RWPE1 (cell line): ENCODE results near the gene OR52J3.

Experiments
- CTCF ChIA-PET: fragments of 350-600 bp; sonication (Branson Sonifier 250); formaldehyde crosslinking; extraction: SDS; loops from one replicate; lab custom pipeline; 2021; lab: Yijun Ruan, JAX
- POLR2A ChIA-PET: fragments of 400-600 bp; formaldehyde crosslinking; extraction: SDS; loops from one replicate; lab custom pipeline; 2020; ENCODE audit warnings: antibody characterized with exemption; ENCODE audit not compliant: low non-redundant PET; lab: Yijun Ruan, JAX
- DNase-seq: peaks from one replicate; pipeline ENCODE4 v3.0.0; 2012; ENCODE audit warnings: low spot score
- H3K27ac ChIP-seq: fragments of 450-650 bp; 2 replicates; pipeline ENCODE4 v1.5.1; 2017
- CTCF ChIP-seq: fragments of 450-650 bp; conservative IDR thresholded peaks from 2 replicates; pipeline ENCODE4 v1.5.1; 2017; ENCODE audit warnings: low read depth, mild to moderate bottlenecking

Gene OR52J3

GRCh38 chr11:5046226-5046625 lies at the start of gene OR52J3:
OR52J3 (plus strand) TSS chr11:5046526; CDS start chr11:5046526, 0 bp downstream.
- no peak within 1 kb of the TSS for H3K27ac ChIP-seq
- CTCF ChIA-PET: no interaction called here
- TF ChIP-seq CTCF: no peak
- no peak for DNase-seq
- POLR2A ChIA-PET: no interaction called here

- peak; percentile 18 for DNase-seq
- POLR2A ChIA-PET: no interaction called here
- no peak overlapping the region for H3K27ac ChIP-seq
- CTCF ChIA-PET: interaction anchor here (1.0 to 1.7 kb wide), 2 partner anchors 14 to 368 kb away, joined by 3 to 5 read pairs; partner anchors contain the start of gene OR51D1
- peak; percentile 49 for TF ChIP-seq CTCF
Measured at GRCh38 chr11:5004424-5005274, 41.7 kb upstream of the OR52J3 start.

- no peak overlapping the region for H3K27ac ChIP-seq
- TF ChIP-seq CTCF: no peak
- no peak for DNase-seq
- POLR2A ChIA-PET: no interaction called here
- CTCF ChIA-PET: no interaction called here
Measured at GRCh38 chr11:5007561-5007960, 38.8 kb upstream of the OR52J3 start.

GRCh38 chr11:5011254-5011653 lies 35.1 kb upstream of the OR52J3 start:
- POLR2A ChIA-PET: no interaction called here
- TF ChIP-seq CTCF: no peak
- CTCF ChIA-PET: no interaction called here
- no peak overlapping the region for H3K27ac ChIP-seq
- DNase-seq: no peak

- no peak for TF ChIP-seq CTCF
- DNase-seq: no peak
- H3K27ac ChIP-seq: no peak overlapping the region
- ChIA-PET CTCF (no interaction called here), POLR2A (no interaction called here)
Measured at GRCh38 chr11:5013012-5013411, 33.3 kb upstream of the OR52J3 start.

- TF ChIP-seq CTCF: no peak
- H3K27ac ChIP-seq: no peak overlapping the region
- POLR2A ChIA-PET: no interaction called here
- no peak for DNase-seq
- CTCF ChIA-PET: interaction anchor here (0.7 kb wide), 1 partner anchor 395 kb away, joined by 3 read pairs; no protein-coding TSS in a partner anchor
Measured at GRCh38 chr11:5021996-5022395, 24.3 kb upstream of the OR52J3 start.
